Psoas muscle (tissue), 8 donors: ENCODE results near the gene PLEKHG5. TPM values are rescaled to one million over a fixed set of nuclear protein-coding genes. Genes with fewer than 3 reads are reported as not detected.
"Not testable (repeated sequence)": the region's sequence is repeated elsewhere in the genome, so short reads cannot be mapped to it uniquely, and the experiment has no call there.

ENCODE experiments used
- ATAC-seq, 4 donors: fragments of 200-7000 bp; cut with Tn5 transposase; one replicate each; pipeline ENCODE4 v1.9.1; 2020; ENCODE audit warnings: moderate library complexity in 3 of 4, mild to moderate bottlenecking in 2 of 4
- DNase-seq, 2 donors: peaks; one replicate each; pipeline ENCODE4 v3.0.0-alpha.2; 2020
- H3K27ac ChIP-seq: fragments of 200-600 bp; one replicate; pipeline ENCODE4 v1.8.0; 2022
- H3K27me3 ChIP-seq, 3 donors: fragments of 200-600 bp in 1 of 3; one replicate each; pipeline versions ENCODE4 v1.6.1 to v1.8.0; 2013 to 2022; ENCODE audit warnings: low read length in 2 of 3, mild to moderate bottlenecking in 2 of 3, moderate library complexity in 1 of 3; ENCODE audit not compliant: insufficient read depth in 3 of 3
- H3K36me3 ChIP-seq, 2 donors: fragments of 200-600 bp in 1 of 2; one replicate each; pipeline versions ENCODE4 v1.6.1 to v1.8.0; 2013 to 2022; ENCODE audit warnings: low read depth in 1 of 2, mild to moderate bottlenecking in 1 of 2, moderate library complexity in 1 of 2; ENCODE audit not compliant: insufficient read depth in 1 of 2
- H3K4me1 ChIP-seq: fragments of 200-600 bp; one replicate; pipeline ENCODE4 v1.8.0; 2022
- H3K4me3 ChIP-seq: fragments of 200-600 bp; one replicate; pipeline ENCODE4 v1.8.0; 2022; ENCODE audit warnings: mild to moderate bottlenecking
- H3K9me3 ChIP-seq: fragments of 200-600 bp; one replicate; pipeline ENCODE4 v1.8.0; 2022
- WGBS, 3 donors: extraction: QIAGEN DNeasy Blood & Tissue Kit; methylation state at CpG; one replicate each; pipeline versions ENCODE4 v1.1.6 to v1.1.7; 2013; 5-methylcytosine and 5-hydroxymethylcytosine counted together
- intact Hi-C, 2 donors: fragments of 100-400 bp; cut with DNase I; formaldehyde crosslinking; loops; one replicate each; pipeline versions ENCODE4 v1.11.0 to v1.14.2; 2022
- polyA plus RNA-seq, 3 donors: library from polyadenylated mRNA; stranded (reverse); fragments of 200-250 nt; gene quantifications; one replicate each; pipeline ENCODE4 v1.2.3, GENCODE V29; 2013
- total RNA-seq, 4 donors: library from RNA; stranded (reverse); fragmentation: NEBNext Ultra II Directional in 2 of 4; extraction: Animal tissue kit (Norgen Biotek cat#: 25700) in 2 of 4; gene quantifications; one replicate each; pipeline versions ENCODE4 v1.2.1 to v1.2.4, GENCODE V29; 2021 to 2023
- TF ChIP-seq, protein P1 (sequence below): fragments of 200-600 bp; IDR thresholded peaks from one replicate; pipeline ENCODE4 v1.8.0; 2022; ENCODE audit warnings: antibody characterized with exemption
- donor health status: healthy with polysubstance abuse.
- donor health status: DM: no; HTN: no; CAD: no; lungs with moderate emphysema.
- donor health status: Bipolar disorder and iron deficiency.
- donor health status: healthy.
- donor health status: DM: yes; HTN: yes; CAD: no.
- donor health status: DM: no; HTN: no; CAD: no.
- donor health status: DM: no; HTN: no; CAD: no.
- donor health status: DM: yes; HTN: yes; CAD: no.

The PLEKHG5 gene
- total and polyA plus RNA-seq, 7 donors, result 1.5 to 3.3 (median 2.6) TPM

DNA sequence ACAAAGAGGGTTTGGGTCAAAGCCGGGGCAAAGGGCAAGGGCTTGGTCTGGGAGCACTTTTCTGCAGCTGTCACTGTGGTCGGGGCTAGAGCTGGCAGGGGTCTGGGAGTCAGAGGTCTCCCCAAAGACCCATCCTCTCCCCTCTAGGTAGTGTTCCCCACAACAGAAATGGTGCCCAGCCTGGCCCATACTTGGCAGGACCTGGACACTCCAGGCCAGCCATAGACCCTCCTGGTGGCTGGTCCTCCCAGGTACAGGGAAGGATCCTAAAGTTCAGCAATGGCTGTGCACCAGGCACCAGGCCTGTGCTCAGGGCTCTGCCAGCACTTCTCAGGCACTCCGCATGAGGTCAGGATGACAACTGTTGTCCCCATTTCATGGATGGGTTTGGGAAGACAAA is 55.9 kb downstream of the PLEKHG5 start:
- no peak for DNase-seq
- no peak overlapping the region for H3K27ac ChIP-seq
- no peak overlapping the region for H3K4me3 ChIP-seq
- peaks cover 0 to 27% (median 7%) of the 10 kb centered on the region in 3 donors for H3K27me3 ChIP-seq
- TF ChIP-seq, protein P1, sequence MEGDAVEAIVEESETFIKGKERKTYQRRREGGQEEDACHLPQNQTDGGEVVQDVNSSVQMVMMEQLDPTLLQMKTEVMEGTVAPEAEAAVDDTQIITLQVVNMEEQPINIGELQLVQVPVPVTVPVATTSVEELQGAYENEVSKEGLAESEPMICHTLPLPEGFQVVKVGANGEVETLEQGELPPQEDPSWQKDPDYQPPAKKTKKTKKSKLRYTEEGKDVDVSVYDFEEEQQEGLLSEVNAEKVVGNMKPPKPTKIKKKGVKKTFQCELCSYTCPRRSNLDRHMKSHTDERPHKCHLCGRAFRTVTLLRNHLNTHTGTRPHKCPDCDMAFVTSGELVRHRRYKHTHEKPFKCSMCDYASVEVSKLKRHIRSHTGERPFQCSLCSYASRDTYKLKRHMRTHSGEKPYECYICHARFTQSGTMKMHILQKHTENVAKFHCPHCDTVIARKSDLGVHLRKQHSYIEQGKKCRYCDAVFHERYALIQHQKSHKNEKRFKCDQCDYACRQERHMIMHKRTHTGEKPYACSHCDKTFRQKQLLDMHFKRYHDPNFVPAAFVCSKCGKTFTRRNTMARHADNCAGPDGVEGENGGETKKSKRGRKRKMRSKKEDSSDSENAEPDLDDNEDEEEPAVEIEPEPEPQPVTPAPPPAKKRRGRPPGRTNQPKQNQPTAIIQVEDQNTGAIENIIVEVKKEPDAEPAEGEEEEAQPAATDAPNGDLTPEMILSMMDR, result no peak
- H3K4me1 ChIP-seq, result no peaks in the 10 kb centered on the region
- H3K9me3 ChIP-seq, result no peaks in the 10 kb centered on the region
- intact Hi-C loops, result no loop called here
- H3K36me3 ChIP-seq, result no peaks in the 10 kb centered on the region
- no peak for ATAC-seq
- WGBS, 3 donors, result 64 to 76% (median 71%) methylated on average over 3 of the region's 3 CpGs

DNA sequence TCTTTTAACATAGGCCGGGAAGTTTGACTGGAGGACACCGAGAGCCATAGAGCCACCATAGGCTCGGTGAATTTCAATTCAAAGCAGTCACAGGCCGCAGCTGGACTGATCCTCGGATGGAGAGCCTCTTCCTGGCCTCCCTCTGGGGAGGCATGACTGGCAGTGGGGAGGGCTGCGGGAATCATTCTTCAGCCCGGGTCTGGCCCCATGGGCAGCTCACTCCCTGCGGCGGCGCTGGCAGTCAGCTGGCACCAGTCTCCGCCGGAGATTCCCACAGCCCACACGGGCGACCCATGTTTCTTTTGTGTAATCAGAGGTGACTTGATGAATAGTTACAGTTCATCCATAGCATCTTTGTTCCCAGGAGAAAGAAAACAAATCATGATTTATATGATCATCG is 56.3 kb downstream of the PLEKHG5 start:
- TF ChIP-seq, protein P1, result no peak
- Histone ChIP-seq H3K4me1 (no peaks in the 10 kb centered on the region), H3K27me3 (peaks cover 0 to 29% (median 5%) of the 10 kb centered on the region in 3 donors), H3K9me3 (no peaks in the 10 kb centered on the region), H3K27ac (no peak overlapping the region), H3K36me3 (no peaks in the 10 kb centered on the region), H3K4me3 (no peak overlapping the region)
- 85 to 87% (median 85%) methylated on average over 14 to 15 of the region's 15 CpGs for WGBS, 3 donors
- intact Hi-C loops, result no loop called here
- DNase-seq (no peak), ATAC-seq (no peak)

DNA sequence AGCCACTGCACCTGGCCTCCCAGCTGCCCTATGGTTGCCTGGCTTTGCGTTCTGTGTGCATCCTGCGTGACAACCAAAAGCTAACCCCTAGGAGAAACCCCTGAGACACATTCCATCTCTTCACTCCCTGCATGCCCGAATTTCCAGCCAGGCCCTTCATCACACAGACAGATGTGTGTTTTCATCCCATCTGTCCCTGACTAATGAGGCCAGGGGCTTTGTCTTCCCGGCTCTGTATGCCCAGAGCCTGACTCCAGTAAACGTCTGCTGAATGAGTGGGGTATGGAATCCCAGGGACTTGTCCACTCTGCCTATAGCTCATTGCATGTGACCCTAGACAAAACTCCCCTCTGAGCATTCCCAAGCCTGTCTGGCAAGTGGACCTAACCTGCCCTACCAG is 57.3 kb downstream of the PLEKHG5 start:
- Histone ChIP-seq H3K4me1 (no peaks in the 10 kb centered on the region), H3K9me3 (no peaks in the 10 kb centered on the region), H3K27me3 (peaks cover 0 to 26% (median 4%) of the 10 kb centered on the region in 3 donors), H3K27ac (no peak overlapping the region), H3K4me3 (no peak overlapping the region), H3K36me3 (no peaks in the 10 kb centered on the region)
- DNase-seq (no peak), ATAC-seq (no peak)
- TF ChIP-seq, protein P1, result no peak
- WGBS, 3 donors, result 58 to 65% (median 64%) methylated on average over 5 of the region's 5 CpGs
- intact Hi-C loops, result no loop called here

DNA sequence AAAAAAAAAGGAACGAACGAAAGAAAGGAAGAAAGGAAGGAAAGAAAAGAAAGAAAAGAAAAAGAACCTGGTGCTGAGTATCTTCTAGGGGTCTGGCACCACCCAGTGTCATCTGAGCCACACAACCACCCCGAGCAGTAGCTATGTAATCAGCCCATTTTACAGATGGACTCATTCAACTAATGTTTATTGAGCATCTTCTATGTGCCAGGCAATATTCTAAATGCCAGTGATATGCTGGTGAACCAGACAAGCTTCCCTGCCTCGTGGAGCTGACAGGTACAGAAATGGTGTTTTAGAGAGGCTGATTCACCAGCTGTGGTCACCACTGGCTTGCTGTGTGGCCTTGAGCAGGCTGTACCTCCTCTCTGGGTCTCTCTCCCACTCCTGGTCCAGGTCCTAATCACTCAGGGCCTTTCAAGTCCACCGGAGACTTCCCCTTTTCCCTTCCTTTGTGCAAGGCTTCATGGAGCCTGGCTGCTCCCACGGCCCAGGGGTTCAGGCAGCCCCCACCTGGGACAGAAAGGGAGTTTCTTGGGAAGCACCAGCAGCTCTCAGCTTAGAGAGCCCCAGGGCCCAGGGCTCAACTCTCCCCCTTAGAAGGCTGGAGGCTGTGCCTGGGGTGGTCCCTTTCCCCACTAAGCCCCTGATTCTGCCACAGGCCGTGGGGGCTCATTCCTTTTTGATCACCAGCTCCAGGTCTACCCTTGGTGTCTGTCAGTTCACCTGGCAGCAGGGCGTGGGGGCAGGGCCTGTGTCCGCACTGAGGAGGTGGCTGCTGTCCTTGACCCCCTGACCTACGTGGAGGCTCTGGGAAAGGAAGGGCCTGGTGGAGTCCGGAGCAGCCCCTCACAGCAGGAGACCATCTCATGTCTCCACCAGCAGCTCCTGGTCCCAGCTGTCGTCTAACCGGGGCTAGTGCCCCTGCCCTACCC is 59.6 kb downstream of the PLEKHG5 start:
- DNase-seq, H3K4me3 ChIP-seq, H3K4me1 ChIP-seq, ATAC-seq, intact Hi-C loops, H3K36me3 ChIP-seq, H3K27ac ChIP-seq, H3K9me3 ChIP-seq: not testable (repeated sequence)
- peaks cover 0 to 37% (median 6%) of the 10 kb centered on the region in 3 donors for H3K27me3 ChIP-seq
- 71 to 73% (median 72%) methylated on average over 11 to 13 of the region's 13 CpGs for WGBS, 3 donors

DNA sequence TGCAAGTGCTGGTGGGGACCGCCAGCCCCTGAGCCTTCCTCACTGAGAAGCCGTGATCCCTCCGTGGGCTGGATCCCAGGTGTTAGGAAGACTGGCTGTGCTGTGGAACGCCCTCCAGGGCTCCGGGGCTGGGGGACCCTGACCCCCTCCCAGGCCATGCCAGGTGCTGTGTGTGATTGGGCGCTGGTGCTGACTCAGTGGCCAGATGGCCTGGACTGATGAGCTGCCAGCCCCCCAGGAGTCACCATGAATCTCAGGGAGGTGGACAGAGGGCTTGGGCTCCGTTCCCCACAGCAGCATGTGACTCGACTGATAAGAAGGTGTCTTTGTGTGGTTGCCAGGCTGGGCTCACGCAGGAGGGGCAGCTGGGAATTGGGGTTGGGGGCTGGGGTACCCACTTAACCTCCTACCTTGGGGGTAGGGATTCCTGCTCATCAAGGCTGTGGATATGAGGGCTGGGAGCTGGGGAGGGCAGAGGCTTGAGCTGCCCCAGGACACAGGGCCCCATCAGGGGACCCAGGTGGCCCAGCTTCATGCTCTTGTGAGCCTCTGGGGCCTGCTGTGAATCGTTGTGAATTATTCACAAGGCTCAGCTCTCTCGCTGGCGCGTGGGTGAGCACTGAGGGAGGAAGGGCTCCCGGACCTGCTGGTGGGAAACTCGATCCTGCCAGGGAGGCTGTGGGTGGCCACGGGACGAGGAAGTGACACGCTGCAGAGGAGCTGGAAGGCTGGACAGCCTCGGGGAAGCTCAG is 61.6 kb downstream of the PLEKHG5 start:
- 31 to 38% (median 32%) methylated on average over 19 of the region's 19 CpGs for WGBS, 3 donors
- H3K27me3 ChIP-seq, result peaks cover 0 to 58% (median 16%) of the 10 kb centered on the region in 3 donors

DNA sequence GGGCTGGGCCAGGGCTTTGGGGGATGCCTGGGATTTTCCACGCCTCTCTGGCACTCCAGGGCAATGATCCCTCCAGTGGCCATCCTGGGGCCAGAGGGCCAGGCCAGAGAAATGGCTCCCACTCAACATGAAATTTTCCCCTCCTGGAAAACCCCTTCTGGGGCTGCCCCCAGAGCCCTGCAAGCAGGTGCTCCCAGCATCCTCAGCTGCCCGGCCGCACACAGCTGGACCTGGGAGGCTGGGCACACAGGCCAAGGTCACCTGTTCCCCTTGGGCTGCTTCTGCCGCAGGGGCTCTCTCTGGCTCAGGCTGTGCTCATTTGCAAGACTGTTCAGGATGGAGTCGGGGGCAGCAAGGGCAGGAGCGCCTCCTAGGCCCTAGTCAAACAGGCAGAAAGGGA is 63.0 kb downstream of the PLEKHG5 start:
- ATAC-seq, H3K36me3 ChIP-seq, intact Hi-C loops, DNase-seq, H3K4me3 ChIP-seq, H3K27ac ChIP-seq, H3K4me1 ChIP-seq, H3K9me3 ChIP-seq: not testable (repeated sequence)
- WGBS, 3 donors, result 58 to 69% (median 67%) methylated on average over 4 to 6 of the region's 6 CpGs
- peaks cover 0 to 71% (median 26%) of the 10 kb centered on the region in 3 donors for H3K27me3 ChIP-seq

More for the DNA sequence above, 61.6 kb downstream of the PLEKHG5 start:
- H3K9me3 ChIP-seq, intact Hi-C loops, DNase-seq, H3K36me3 ChIP-seq, H3K4me1 ChIP-seq, H3K27ac ChIP-seq, ATAC-seq, H3K4me3 ChIP-seq: not testable (repeated sequence)
